Kidney (tissue), 14 donors: Measurements from ENCODE around the gene STX16. TPM values are rescaled to one million over a fixed set of nuclear protein-coding genes. Genes with fewer than 3 reads are reported as not detected.

Experiments
- DNase-seq, 5 donors: peaks; one replicate each; pipeline ENCODE4 v3.0.0-alpha.2; 2013 to 2020
- FAIRE-seq: peaks from 2 replicates; lab custom pipeline; 2012; peaks lifted over from hg19 to GRCh38; lab: Jason Lieb, UNC
- H3K27ac ChIP-seq, 2 donors: one replicate each; pipeline ENCODE4 v1.7.0; 2013; ENCODE audit warnings: low read depth in 2 of 2, low read length in 2 of 2, inconsistent platforms in 1 of 2
- H3K27me3 ChIP-seq: one replicate; pipeline ENCODE4 v1.7.1; 2013; ENCODE audit warnings: low read length, inconsistent platforms; ENCODE audit not compliant: control insufficient read depth, insufficient read depth
- H3K36me3 ChIP-seq, 3 donors: one replicate each; pipeline versions ENCODE4 v1.7.0 to v1.7.1; 2013; ENCODE audit warnings: low read length in 3 of 3, control low read depth in 1 of 3, inconsistent platforms in 1 of 3; ENCODE audit not compliant: insufficient read depth in 3 of 3, control insufficient read depth in 2 of 3
- H3K4me1 ChIP-seq, 3 donors: one replicate each; pipeline versions ENCODE4 v1.7.0 to v1.7.1; 2013; ENCODE audit warnings: low read length in 3 of 3, inconsistent platforms in 1 of 3, low read depth in 1 of 3; ENCODE audit not compliant: control insufficient read depth in 2 of 3, insufficient read depth in 2 of 3
- H3K4me3 ChIP-seq, 3 donors: one replicate each; pipeline versions ENCODE4 v1.7.0 to v1.8.1; 2013; ENCODE audit warnings: low read length in 3 of 3, control low read depth in 1 of 3, inconsistent platforms in 1 of 3
- H3K9ac ChIP-seq, 3 donors: one replicate each; pipeline versions ENCODE4 v1.7.0 to v1.7.1; 2013; ENCODE audit warnings: low read length in 3 of 3, control low read depth in 1 of 3, inconsistent platforms in 1 of 3
- H3K9me3 ChIP-seq, 3 donors: one replicate each; pipeline versions ENCODE4 v1.7.0 to v1.7.1; 2013; ENCODE audit warnings: low read length in 3 of 3, control low read depth in 1 of 3, inconsistent platforms in 1 of 3; ENCODE audit not compliant: control insufficient read depth in 2 of 3, insufficient read depth in 1 of 3
- CTCF ChIP-seq: IDR thresholded peaks from 3 replicates; pipeline ENCODE4 v1.5.1; 2012; ENCODE audit warnings: mild to moderate bottlenecking, moderate library complexity, borderline replicate concordance; ENCODE audit not compliant: insufficient read depth; ENCODE audit errors: extremely low read depth
- intact Hi-C: fragments of 100-400 bp; cut with DNase I; formaldehyde crosslinking; loops from one replicate; pipeline ENCODE4 v1.11.1; 2022
- polyA plus RNA-seq: library from polyadenylated mRNA; stranded (reverse); fragments of 350-450 nt; fragmentation: Illumina TruSeq; extraction: RNeasy Lipid Tissue Mini Kit (QIAGEN cat#74804); gene quantifications from one replicate; pipeline ENCODE4 v1.2.3, GENCODE V29; 2014; ENCODE audit warnings: low read depth, low replicate concordance; ENCODE audit not compliant: insufficient read depth
- total RNA-seq: library from RNA; stranded (reverse); fragmentation: NEBNext Ultra II Directional; extraction: Animal tissue kit (Norgen Biotek cat#: 25700); gene quantifications from one replicate; pipeline ENCODE4 v1.2.1, GENCODE V29; 2021
- donor health status: control.
- donor health status: control.
- donor health status: control.
- donor health status: control.
- donor health status: control.
- donor health status: DM: yes; HTN: yes; CAD: no.
- donor health status: Normal renal cell carcinoma (clear cell type).

STX16 gene
- total and polyA plus RNA-seq, 2 donors from 2014 or later, result 20.6 to 60.7 TPM

- Histone ChIP-seq H3K4me1 (peaks cover 2 to 11% (median 5%) of the 10 kb centered on the region in 3 donors), H3K36me3 (no peaks in the 10 kb centered on the region), H3K27ac (peak overlapping the region; percentile 54 to 95), H3K9me3 (no peaks in the 10 kb centered on the region), H3K27me3 (no peaks in the 10 kb centered on the region), H3K4me3 (peak overlapping the region in 2 of 3 donors; percentile 81 to 96), H3K9ac (peak overlapping the region in 1 of 3 donors; percentile 6)
- intact Hi-C loops, result no loop called here
- peak in 1 of 5 donors; percentile 87 for DNase-seq
- TF ChIP-seq CTCF, result peak; percentile 10
- no peak for FAIRE-seq
Observed at GRCh38 chr20:58650181-58650775, 805 bp upstream of the STX16 start.

GRCh38 chr20:58651559-58651945 lies 469 bp downstream of the STX16 start:
- DNase-seq, result peak in 3 of 5 donors; percentile 92 to 98 (median 97)
- FAIRE-seq, result no peak
- intact Hi-C loops, result no loop called here

GRCh38 chr20:58651946-58652605 lies 993 bp downstream of the STX16 start:
- peak overlapping the region; percentile 93 to 95 for H3K27ac ChIP-seq
- no peak for TF ChIP-seq CTCF
- DNase-seq (peak; percentile 74 to 92 (median 83)), FAIRE-seq (no peak)
- H3K9me3 ChIP-seq, result no peaks in the 10 kb centered on the region
- intact Hi-C loops, result no loop called here
- H3K4me3 ChIP-seq, result peak overlapping the region; percentile 81 to 97 (median 96)
- H3K9ac ChIP-seq, result peak overlapping the region; percentile 96 to 98 (median 97)
- no peaks in the 10 kb centered on the region for H3K36me3 ChIP-seq
- H3K27me3 ChIP-seq, result no peaks in the 10 kb centered on the region
- H3K4me1 ChIP-seq, result peaks cover 5 to 14% (median 10%) of the 10 kb centered on the region in 3 donors

More at GRCh38 chr20:58651559-58651945, 469 bp downstream of the STX16 start:
- Histone ChIP-seq H3K9me3 (no peaks in the 10 kb centered on the region), H3K4me3 (peak overlapping the region; percentile 81 to 97 (median 96)), H3K9ac (peak overlapping the region; percentile 96 to 98 (median 97)), H3K27ac (peak overlapping the region; percentile 93 to 95), H3K27me3 (no peaks in the 10 kb centered on the region), H3K4me1 (peaks cover 5 to 14% (median 10%) of the 10 kb centered on the region in 3 donors), H3K36me3 (no peaks in the 10 kb centered on the region)
- no peak for TF ChIP-seq CTCF
